K562 (cell line): ENCODE results near the gene RNF175. TPM values are rescaled to one million over a fixed set of nuclear protein-coding genes. Genes with fewer than 3 reads are reported as not detected.

Experiments
- ATAC-seq: fragments of 200-7000 bp; cut with Tn5 transposase; 3 replicates; pipeline ENCODE4 v1.9.1; 2020; ENCODE audit warnings: moderate library complexity
- BruUV-seq: library from RNA; stranded (reverse); fragments of 400-500 nt; replicated peaks from 2 replicates; lab custom pipeline; 2021; lab: Mats Ljungman, UMichigan
- CTCF ChIA-PET: fragments of 300-600 bp; formaldehyde crosslinking; extraction: SDS; loops from one replicate; lab custom pipeline; 2021; ENCODE audit warnings: low intra/inter-chr PET ratio; lab: Yijun Ruan, JAX
- POLR2A ChIA-PET: fragments of 300-600, 350-650 bp; sonication (Branson Sonifier 250); formaldehyde crosslinking; extraction: SDS; loops from one replicate; lab custom pipeline; 2021; ENCODE audit warnings: antibody characterized with exemption, inconsistent platforms; lab: Yijun Ruan, JAX
- DNase-seq, 4 experiments: peaks; one replicate each; pipeline versions ENCODE4 v3.0.0 to v3.0.0-alpha.2; 2011 to 2018; ENCODE audit warnings: low spot score in 3 of 4, mixed read lengths in 3 of 4; ENCODE audit errors: extremely low read depth in 1 of 4
- FAIRE-seq: peaks from 2 replicates; lab custom pipeline; 2011; peaks lifted over from hg19 to GRCh38; lab: Jason Lieb, UNC
- H2AFZ ChIP-seq: 2 replicates; pipeline ENCODE4 v1.6.0; 2011; ENCODE audit warnings: low read depth, low read length, control low read depth, inconsistent platforms
- H3K27ac ChIP-seq: fragments of 200-600 bp; 3 replicates; pipeline ENCODE4 v1.8.0; 2011; ENCODE audit warnings: low read depth, mild to moderate bottlenecking, control low read depth, inconsistent platforms, low read length, moderate library complexity, mixed read lengths; ENCODE audit errors: extremely low read depth
- H3K27me3 ChIP-seq, 2 experiments: fragments of 300-600 bp in 1 of 2; 2 replicates in 1 of 2; 3 replicates in 1 of 2; pipeline versions ENCODE4 v1.6.0 to v1.8.0; 2011; ENCODE audit warnings: inconsistent platforms in 2 of 2, low read length in 2 of 2, mild to moderate bottlenecking in 1 of 2, mixed read lengths in 1 of 2, moderate library complexity in 1 of 2; ENCODE audit not compliant: control insufficient read depth in 2 of 2, insufficient read depth in 2 of 2
- H3K36me3 ChIP-seq: fragments of 300-600 bp; 3 replicates; pipeline ENCODE4 v1.8.0; 2011; ENCODE audit warnings: mild to moderate bottlenecking, low read length, inconsistent platforms; ENCODE audit not compliant: control insufficient read depth, insufficient read depth
- H3K4me1 ChIP-seq, 2 experiments: fragments of 200-600 bp in 1 of 2; replicated peaks in 1 of 2; 2 replicates in 1 of 2; 3 replicates in 1 of 2; pipeline versions ENCODE4 v1.5.1 to v1.8.0; 2011; ENCODE audit warnings: inconsistent platforms in 2 of 2, low read length in 2 of 2, mild to moderate bottlenecking in 1 of 2, mixed read lengths in 1 of 2, moderate library complexity in 1 of 2; ENCODE audit not compliant: control insufficient read depth in 2 of 2, insufficient read depth in 2 of 2
- H3K4me2 ChIP-seq: 2 replicates; pipeline ENCODE4 v1.6.1; 2011; ENCODE audit warnings: low read length, control low read depth, inconsistent platforms, mixed read lengths; ENCODE audit not compliant: insufficient read depth
- H3K4me3 ChIP-seq: fragments of 200-600 bp; sonication (generic), shearing (Covaris generic); 2 replicates; pipeline ENCODE4 v1.5.1; 2016; ENCODE audit warnings: control low read depth, inconsistent platforms
- H3K79me2 ChIP-seq: fragments of 200-600 bp; 3 replicates; pipeline ENCODE4 v1.8.0; 2011; ENCODE audit warnings: low read length, inconsistent platforms; ENCODE audit not compliant: control insufficient read depth, insufficient read depth
- H3K9ac ChIP-seq, 2 experiments: 2 replicates each; pipeline versions ENCODE4 v1.6.0 to v1.6.1; 2011; ENCODE audit warnings: low read depth in 2 of 2, low read length in 2 of 2, control low read depth in 1 of 2, inconsistent platforms in 1 of 2, mild to moderate bottlenecking in 1 of 2, mixed read lengths in 1 of 2; ENCODE audit not compliant: insufficient read depth in 1 of 2
- H3K9me1 ChIP-seq: one replicate; pipeline ENCODE4 v1.6.0; 2011; ENCODE audit warnings: inconsistent platforms, mild to moderate bottlenecking, low read length, moderate library complexity; ENCODE audit not compliant: control insufficient read depth, insufficient read depth
- H3K9me3 ChIP-seq: replicated peaks from 2 replicates; pipeline ENCODE4 v1.5.1; 2011; ENCODE audit warnings: low read depth, low read length, inconsistent platforms; ENCODE audit not compliant: control insufficient read depth, insufficient read depth
- H4K20me1 ChIP-seq: replicated peaks from 2 replicates; pipeline ENCODE4 v1.6.1; 2011; ENCODE audit warnings: low read length, inconsistent platforms, mixed read lengths; ENCODE audit not compliant: control insufficient read depth, insufficient read depth
- ADNP ChIP-seq: fragments of 200-800 bp; sonication (Bioruptor generic); IDR thresholded peaks from 2 replicates; pipeline ENCODE4 v1.6.1; 2016; ENCODE audit warnings: missing genetic modification characterization, missing compliant biosample characterization
- DPF2 ChIP-seq: fragments of 450-650 bp; IDR thresholded peaks from 2 replicates; pipeline ENCODE4 v1.6.1; 2016
- EP400 ChIP-seq: fragments of 450-650 bp; IDR thresholded peaks from 2 replicates; pipeline ENCODE4 v1.6.1; 2017; ENCODE audit warnings: antibody characterized with exemption, mild to moderate bottlenecking, moderate library complexity
- ETV6 ChIP-seq, 3 experiments: fragments of 150-350 bp in 1 of 3; sonication (generic) in 1 of 3; formaldehyde crosslinking in 1 of 3; IDR thresholded peaks; 2 replicates each; pipeline versions ENCODE4 v1.6.1 to v1.8.0; 2014 to 2022; ENCODE audit warnings: borderline replicate concordance in 2 of 3, low read depth in 2 of 3, antibody characterized with exemption in 1 of 3, low read length in 1 of 3, mild to moderate bottlenecking in 1 of 3, missing genetic modification reagents in 1 of 3
- FOXK2 ChIP-seq, 2 experiments: fragments of 450-650 bp; IDR thresholded peaks in 1 of 2; conservative IDR thresholded peaks in 1 of 2; 2 replicates each; pipeline ENCODE4 v1.6.1; 2016; ENCODE audit warnings: low read depth in 2 of 2, mild to moderate bottlenecking in 1 of 2
- MAZ ChIP-seq, 2 experiments: fragments of 450-650 bp in 1 of 2; sonication (generic) in 1 of 2; formaldehyde crosslinking; IDR thresholded peaks in 1 of 2; conservative IDR thresholded peaks in 1 of 2; 2 replicates each; pipeline versions ENCODE4 v1.4.0 to v1.5.0; 2020; ENCODE audit warnings: mild to moderate bottlenecking in 1 of 2, missing genetic modification reagents in 1 of 2
- NFIC ChIP-seq: fragments of 450-650 bp; IDR thresholded peaks from 2 replicates; pipeline ENCODE4 v1.6.1; 2017; ENCODE audit warnings: mild to moderate bottlenecking, inconsistent platforms
- NFRKB ChIP-seq: fragments of 450-650 bp; IDR thresholded peaks from 2 replicates; pipeline ENCODE4 v1.6.1; 2016; ENCODE audit warnings: low read depth
- POLR2A ChIP-seq: fragments of 450-650 bp; conservative IDR thresholded peaks from 2 replicates; pipeline ENCODE4 v1.6.1; 2016
- POLR2AphosphoS5 ChIP-seq: IDR thresholded peaks from 2 replicates; pipeline ENCODE4 v1.6.1; 2011; ENCODE audit warnings: mild to moderate bottlenecking, low read depth, low read length, moderate library complexity; ENCODE audit not compliant: control insufficient read depth, insufficient read depth
- SMARCA4 ChIP-seq: fragments of 450-650 bp; IDR thresholded peaks from 2 replicates; pipeline ENCODE4 v1.6.1; 2016
- SOX6 ChIP-seq: fragments of 450-650 bp; IDR thresholded peaks from 2 replicates; pipeline ENCODE4 v1.6.1; 2014; ENCODE audit warnings: mild to moderate bottlenecking
- STAT5A ChIP-seq: IDR thresholded peaks from 2 replicates; pipeline ENCODE4 v1.6.1; 2012; ENCODE audit warnings: low read length, inconsistent platforms, borderline replicate concordance
- WHSC1 ChIP-seq: IDR thresholded peaks from one replicate; pipeline ENCODE4 v1.6.1; 2012; ENCODE audit warnings: low read length, control low read depth, inconsistent platforms
- ZNF217 ChIP-seq: sonication (generic); formaldehyde crosslinking; IDR thresholded peaks from 2 replicates; pipeline ENCODE4 v1.8.0; 2022; ENCODE audit warnings: mild to moderate bottlenecking, missing genetic modification reagents
- ZNF699 ChIP-seq: fragments of 250-450 bp; sonication (Bioruptor Pico); IDR thresholded peaks from 2 replicates; pipeline ENCODE4 v1.8.0; 2021; ENCODE audit warnings: mild to moderate bottlenecking, moderate library complexity; ENCODE audit not compliant: insufficient replicate concordance
- WGBS: fragments of 100-300 bp; shearing (Covaris generic); methylation state at CpG from one replicate; pipeline ENCODE4 v1.1.6; 2016; ENCODE audit warnings: low coverage, mixed read lengths; ENCODE audit not compliant: insufficient coverage; ENCODE audit errors: missing lambda C conversion rate; 5-methylcytosine and 5-hydroxymethylcytosine counted together
- in situ Hi-C: fragments of 300-500 bp; cut with MboI; formaldehyde crosslinking; loops from 4 replicates; pipeline ENCODE4 v1.15.0; 2018; ENCODE audit warnings: inconsistent platforms, mixed read lengths
- intact Hi-C: fragments of 100-400 bp; cut with micrococcal nuclease; formaldehyde crosslinking; loops from 2 replicates; pipeline ENCODE4 v1.14.2; 2022
- polyA plus RNA-seq, 8 experiments: library from polyadenylated mRNA; depleted of rRNA in 4 of 8; stranded (reverse) in 5 of 8; unstranded in 3 of 8; fragments of >200 nt; fragmentation: Nextera tagmentation in 2 of 8; fragmentation: Illumina TruSeq in 1 of 8; extraction: Ambion mirVana in 2 of 8; extraction: Trizol in 1 of 8; gene quantifications; 2 replicates each; pipeline versions ENCODE4 v1.2.1 to v1.2.3, GENCODE V29; 2011 to 2014; ENCODE audit warnings: inconsistent platforms in 1 of 8, missing spikeins in 1 of 8
- total RNA-seq, 7 experiments: library from RNA; depleted of rRNA in 6 of 7; stranded (reverse); fragments of >200 nt in 6 of 7; fragmentation: Illumina TruSeq in 2 of 7; extraction: Trizol in 2 of 7; gene quantifications; 2 replicates each; pipeline versions ENCODE4 v1.2.1 to v1.2.3, GENCODE V29; 2011 to 2021; ENCODE audit warnings: low replicate concordance in 1 of 7
- TF ChIP-seq, protein P1 (sequence below): fragments of 450-650 bp; IDR thresholded peaks from 2 replicates; pipeline ENCODE4 v1.6.1; 2016
- TF ChIP-seq, protein P2 (sequence below), 3 experiments: fragments of 200-800 bp in 1 of 3; sonication (Bioruptor generic) in 1 of 3; sonication (generic) in 1 of 3; formaldehyde crosslinking in 1 of 3; IDR thresholded peaks; 2 replicates each; pipeline versions ENCODE4 v1.6.1 to v1.8.0; 2016 to 2022; ENCODE audit warnings: mild to moderate bottlenecking in 2 of 3, missing compliant biosample characterization in 2 of 3, missing genetic modification characterization in 2 of 3, missing genetic modification reagents in 1 of 3
- TF ChIP-seq, protein P3 (sequence below): fragments of 250-450 bp; sonication (Bioruptor Pico); IDR thresholded peaks from 2 replicates; pipeline ENCODE4 v1.5.0; 2020; ENCODE audit warnings: mild to moderate bottlenecking

RNF175 gene
- total and polyA plus RNA-seq, 9 of the 15 experiments (the other 6 are each of a cell fraction or from before 2014, with no cell fraction given), result not detected

DNA sequence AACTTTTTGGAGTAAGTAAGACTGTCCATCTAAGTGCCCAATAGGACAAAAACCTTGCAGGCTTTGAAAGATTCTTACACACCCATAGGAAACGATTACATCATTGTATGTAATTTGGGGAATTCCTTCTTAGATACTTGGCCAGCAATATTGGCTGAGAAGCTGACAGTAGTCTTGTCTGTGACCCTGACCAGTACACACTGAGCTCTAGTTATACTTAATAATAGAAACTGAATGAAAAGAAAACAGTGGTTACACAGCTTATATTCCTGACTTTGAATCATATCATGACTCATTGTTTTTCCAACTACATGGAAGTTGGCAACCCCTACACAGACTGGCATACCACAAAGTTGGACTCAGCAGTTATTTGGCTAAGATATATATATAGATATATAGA, 82.8 kb downstream of the RNF175 start (continued):
- TF ChIP-seq, protein P1, sequence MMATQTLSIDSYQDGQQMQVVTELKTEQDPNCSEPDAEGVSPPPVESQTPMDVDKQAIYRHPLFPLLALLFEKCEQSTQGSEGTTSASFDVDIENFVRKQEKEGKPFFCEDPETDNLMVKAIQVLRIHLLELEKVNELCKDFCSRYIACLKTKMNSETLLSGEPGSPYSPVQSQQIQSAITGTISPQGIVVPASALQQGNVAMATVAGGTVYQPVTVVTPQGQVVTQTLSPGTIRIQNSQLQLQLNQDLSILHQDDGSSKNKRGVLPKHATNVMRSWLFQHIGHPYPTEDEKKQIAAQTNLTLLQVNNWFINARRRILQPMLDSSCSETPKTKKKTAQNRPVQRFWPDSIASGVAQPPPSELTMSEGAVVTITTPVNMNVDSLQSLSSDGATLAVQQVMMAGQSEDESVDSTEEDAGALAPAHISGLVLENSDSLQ, result no peak
- no peak for TF ChIP-seq ETV6 (IDR thresholded peaks at IDR 0.05; ENCODE audit: borderline replicate concordance in 1 of 2, low read depth in 2 of 2, low read length in 1 of 2)
- no peak for TF ChIP-seq ETV6 (CRISPR knock-in tag; IDR thresholded peaks at IDR 0.05; ENCODE audit: borderline replicate concordance)
- TF ChIP-seq ZNF699, result no peak
- TF ChIP-seq ADNP, result no peak
- TF ChIP-seq, protein P2, sequence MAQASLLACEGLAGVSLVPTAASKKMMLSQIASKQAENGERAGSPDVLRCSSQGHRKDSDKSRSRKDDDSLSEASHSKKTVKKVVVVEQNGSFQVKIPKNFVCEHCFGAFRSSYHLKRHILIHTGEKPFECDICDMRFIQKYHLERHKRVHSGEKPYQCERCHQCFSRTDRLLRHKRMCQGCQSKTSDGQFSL (CRISPR knock-in tag; IDR thresholded peaks at IDR 0.05), result no peak
- TF ChIP-seq, protein P2 (tag; IDR thresholded peaks at IDR 0.05), result no peak
- TF ChIP-seq WHSC1, result no peak

DNA sequence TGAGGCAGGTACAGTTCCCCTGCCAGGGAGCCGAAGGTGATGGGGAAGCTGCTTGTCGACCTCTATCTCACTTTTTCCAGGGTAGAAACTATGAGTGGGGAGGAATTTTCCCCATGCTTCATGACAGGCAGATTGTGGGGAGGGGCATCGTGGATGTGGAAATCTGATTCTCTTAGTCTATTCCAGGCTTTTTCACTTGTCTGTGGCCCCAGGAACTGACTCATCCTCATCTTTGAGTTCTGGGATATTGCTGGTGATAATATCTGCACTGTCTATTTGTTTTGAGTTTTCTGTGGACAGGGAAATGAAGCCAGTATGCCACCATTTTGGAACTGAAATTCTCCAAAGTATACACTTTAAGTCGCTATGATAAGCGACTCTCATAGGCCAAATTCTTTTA, 83.3 kb downstream of the RNF175 start:
- CTCF ChIA-PET, result no interaction called here
- Histone ChIP-seq H3K27ac (no peak overlapping the region), H3K9ac (no peak overlapping the region), H3K36me3 (no peaks in the 10 kb centered on the region), H3K27me3 (peaks cover 0 to 2% of the 10 kb centered on the region in 2 experiments; a peak in 1 of 5 replicates), H4K20me1 (no peaks in the 10 kb centered on the region), H2AFZ (no peak overlapping the region), H3K4me3 (no peak overlapping the region), H3K4me1 (no peaks in the 10 kb centered on the region), H3K9me3 (no peaks in the 10 kb centered on the region; the same call in 1 of the 2 replicates), H3K4me2 (no peak overlapping the region), H3K79me2 (no peaks in the 10 kb centered on the region), H3K9me1 (no peaks in the 10 kb centered on the region)
- in situ Hi-C loops (no loop called here), intact Hi-C loops (no loop called here)
- ATAC-seq (no peak), FAIRE-seq (no peak), DNase-seq (no peak)
- BruUV-seq, result no TSS peak
- POLR2A ChIA-PET, result no interaction called here
- 0% methylated on average over 5 of the region's 5 CpGs for WGBS
- no peak for TF ChIP-seq EP400
- no peak for TF ChIP-seq DPF2
- no peak for TF ChIP-seq FOXK2 (conservative IDR thresholded peaks at IDR 0.05 in 1 of 2, IDR thresholded peaks at IDR 0.05 in 1 of 2; ENCODE audit: low read depth in 2 of 2)
- no peak for TF ChIP-seq SMARCA4
- no peak for TF ChIP-seq SOX6
- TF ChIP-seq, protein P3, sequence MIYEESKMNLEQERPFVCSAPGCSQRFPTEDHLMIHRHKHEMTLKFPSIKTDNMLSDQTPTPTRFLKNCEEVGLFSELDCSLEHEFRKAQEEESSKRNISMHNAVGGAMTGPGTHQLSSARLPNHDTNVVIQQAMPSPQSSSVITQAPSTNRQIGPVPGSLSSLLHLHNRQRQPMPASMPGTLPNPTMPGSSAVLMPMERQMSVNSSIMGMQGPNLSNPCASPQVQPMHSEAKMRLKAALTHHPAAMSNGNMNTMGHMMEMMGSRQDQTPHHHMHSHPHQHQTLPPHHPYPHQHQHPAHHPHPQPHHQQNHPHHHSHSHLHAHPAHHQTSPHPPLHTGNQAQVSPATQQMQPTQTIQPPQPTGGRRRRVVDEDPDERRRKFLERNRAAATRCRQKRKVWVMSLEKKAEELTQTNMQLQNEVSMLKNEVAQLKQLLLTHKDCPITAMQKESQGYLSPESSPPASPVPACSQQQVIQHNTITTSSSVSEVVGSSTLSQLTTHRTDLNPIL, result no peak
- no peak for TF ChIP-seq MAZ (CRISPR knock-in tag; conservative IDR thresholded peaks at IDR 0.05 in 1 of 2, IDR thresholded peaks at IDR 0.05 in 1 of 2)
- TF ChIP-seq POLR2AphosphoS5, result no peak
- TF ChIP-seq ZNF217 (CRISPR knock-in tag), result no peak
- no peak for TF ChIP-seq NFIC
- no peak for TF ChIP-seq POLR2A
- no peak for TF ChIP-seq STAT5A
- TF ChIP-seq NFRKB, result no peak
